K562 (cell line): ENCODE results near the gene MYL12A. TPM values are rescaled to one million over a fixed set of nuclear protein-coding genes. Genes with fewer than 3 reads are reported as not detected.
A peak's percentile ranks its signal among the peaks of the same experiment; 100 is the strongest.

Experiments
- BRD4 ChIP-seq: fragments of 200-600 bp; sonication (generic); IDR thresholded peaks from 2 replicates; pipeline ENCODE4 v1.6.1; 2017; ENCODE audit warnings: inconsistent platforms
- CBFA2T2 ChIP-seq: fragments of 450-650 bp; conservative IDR thresholded peaks from 2 replicates; pipeline ENCODE4 v1.6.1; 2017; ENCODE audit warnings: mild to moderate bottlenecking
- CHD4 ChIP-seq: fragments of 200-600 bp; sonication (generic); IDR thresholded peaks from 3 replicates; pipeline ENCODE4 v1.6.1; 2012; ENCODE audit warnings: low read depth, mild to moderate bottlenecking, mixed read lengths, low read length, inconsistent platforms; ENCODE audit not compliant: insufficient read depth, insufficient replicate concordance, poor library complexity, severe bottlenecking
- DEAF1 ChIP-seq: fragments of 450-650 bp; formaldehyde crosslinking; IDR thresholded peaks from 2 replicates; pipeline ENCODE4 v1.4.0; 2020; ENCODE audit warnings: mild to moderate bottlenecking, moderate library complexity
- EZH2 ChIP-seq: IDR thresholded peaks from 2 replicates; pipeline ENCODE4 v1.6.1; 2012; ENCODE audit warnings: low read depth, mild to moderate bottlenecking, inconsistent platforms, low read length, borderline replicate concordance
- FOXJ2 ChIP-seq: fragments of 200-800 bp; sonication (Bioruptor generic); IDR thresholded peaks from 2 replicates; pipeline ENCODE4 v1.6.1; 2016; ENCODE audit warnings: missing genetic modification characterization, missing compliant biosample characterization
- HCFC1 ChIP-seq: IDR thresholded peaks from 2 replicates; pipeline ENCODE4 v1.6.1; 2012; ENCODE audit warnings: low read depth, low read length, improper control_type of control experiment
- MCM3 ChIP-seq: fragments of 450-650 bp; IDR thresholded peaks from 2 replicates; pipeline ENCODE4 v1.6.1; 2016
- MEIS2 ChIP-seq: fragments of 450-650 bp; IDR thresholded peaks from 2 replicates; pipeline ENCODE4 v1.6.1; 2014; ENCODE audit warnings: mild to moderate bottlenecking; ENCODE audit not compliant: partially characterized antibody
- NR2F6 ChIP-seq: fragments of 450-650 bp; formaldehyde crosslinking; IDR thresholded peaks from 2 replicates; pipeline ENCODE4 v1.4.0; 2020; ENCODE audit warnings: mild to moderate bottlenecking
- PML ChIP-seq: IDR thresholded peaks from 2 replicates; pipeline ENCODE4 v1.6.1; 2012; ENCODE audit warnings: low read length, inconsistent platforms
- POLR2AphosphoS5 ChIP-seq: IDR thresholded peaks from 2 replicates; pipeline ENCODE4 v1.6.1; 2011; ENCODE audit warnings: mild to moderate bottlenecking, low read depth, low read length, moderate library complexity; ENCODE audit not compliant: control insufficient read depth, insufficient read depth
- POLR2B ChIP-seq: fragments of 450-650 bp; IDR thresholded peaks from 2 replicates; pipeline ENCODE4 v1.6.1; 2018; ENCODE audit warnings: low read depth; ENCODE audit not compliant: partially characterized antibody
- RBM17 ChIP-seq: fragments of 200-400 bp; formaldehyde crosslinking; IDR thresholded peaks from 2 replicates; pipeline ENCODE4 v1.6.1; 2017; ENCODE audit warnings: low read depth, mild to moderate bottlenecking, low read length, borderline replicate concordance
- SREBF2 ChIP-seq: sonication (generic); formaldehyde crosslinking; IDR thresholded peaks from 2 replicates; pipeline ENCODE4 v1.4.0; 2020; ENCODE audit warnings: mild to moderate bottlenecking, missing genetic modification reagents
- STAT5B ChIP-seq: fragments of 250-450 bp; sonication (Bioruptor Pico); IDR thresholded peaks from 2 replicates; pipeline ENCODE4 v1.8.0; 2021; ENCODE audit warnings: mild to moderate bottlenecking, inconsistent platforms
- polyA plus RNA-seq, 8 experiments: library from polyadenylated mRNA; depleted of rRNA in 4 of 8; stranded (reverse) in 5 of 8; unstranded in 3 of 8; fragments of >200 nt; fragmentation: Nextera tagmentation in 2 of 8; fragmentation: Illumina TruSeq in 1 of 8; extraction: Ambion mirVana in 2 of 8; extraction: Trizol in 1 of 8; gene quantifications; 2 replicates each; pipeline versions ENCODE4 v1.2.1 to v1.2.3, GENCODE V29; 2011 to 2014; ENCODE audit warnings: inconsistent platforms in 1 of 8, missing spikeins in 1 of 8
- total RNA-seq, 7 experiments: library from RNA; depleted of rRNA in 6 of 7; stranded (reverse); fragments of >200 nt in 6 of 7; fragmentation: Illumina TruSeq in 2 of 7; extraction: Trizol in 2 of 7; gene quantifications; 2 replicates each; pipeline versions ENCODE4 v1.2.1 to v1.2.3, GENCODE V29; 2011 to 2021; ENCODE audit warnings: low replicate concordance in 1 of 7
- TF ChIP-seq, protein P1 (sequence below): fragments of 150-350 bp; conservative IDR thresholded peaks from 2 replicates; pipeline ENCODE4 v1.6.1; 2014; ENCODE audit warnings: low read length
- TF ChIP-seq, protein P2 (sequence below): fragments of 450-650 bp; IDR thresholded peaks from 2 replicates; pipeline ENCODE4 v1.6.1; 2018; ENCODE audit not compliant: partially characterized antibody

The MYL12A gene
- total and polyA plus RNA-seq, 9 of the 15 experiments (the other 6 are each of a cell fraction or from before 2014, with no cell fraction given) = 308 to 1,031 (median 559) TPM

GRCh38 chr18:3250237-3251107, 2.9 kb downstream of the MYL12A start (continued):
- TF ChIP-seq, protein P1, sequence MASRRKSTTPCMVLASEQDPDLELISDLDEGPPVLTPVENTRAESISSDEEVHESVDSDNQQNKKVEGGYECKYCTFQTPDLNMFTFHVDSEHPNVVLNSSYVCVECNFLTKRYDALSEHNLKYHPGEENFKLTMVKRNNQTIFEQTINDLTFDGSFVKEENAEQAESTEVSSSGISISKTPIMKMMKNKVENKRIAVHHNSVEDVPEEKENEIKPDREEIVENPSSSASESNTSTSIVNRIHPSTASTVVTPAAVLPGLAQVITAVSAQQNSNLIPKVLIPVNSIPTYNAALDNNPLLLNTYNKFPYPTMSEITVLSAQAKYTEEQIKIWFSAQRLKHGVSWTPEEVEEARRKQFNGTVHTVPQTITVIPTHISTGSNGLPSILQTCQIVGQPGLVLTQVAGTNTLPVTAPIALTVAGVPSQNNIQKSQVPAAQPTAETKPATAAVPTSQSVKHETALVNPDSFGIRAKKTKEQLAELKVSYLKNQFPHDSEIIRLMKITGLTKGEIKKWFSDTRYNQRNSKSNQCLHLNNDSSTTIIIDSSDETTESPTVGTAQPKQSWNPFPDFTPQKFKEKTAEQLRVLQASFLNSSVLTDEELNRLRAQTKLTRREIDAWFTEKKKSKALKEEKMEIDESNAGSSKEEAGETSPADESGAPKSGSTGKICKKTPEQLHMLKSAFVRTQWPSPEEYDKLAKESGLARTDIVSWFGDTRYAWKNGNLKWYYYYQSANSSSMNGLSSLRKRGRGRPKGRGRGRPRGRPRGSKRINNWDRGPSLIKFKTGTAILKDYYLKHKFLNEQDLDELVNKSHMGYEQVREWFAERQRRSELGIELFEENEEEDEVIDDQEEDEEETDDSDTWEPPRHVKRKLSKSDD = no peak
- TF ChIP-seq STAT5B (CRISPR knock-in tag) = no peak
- no peak for TF ChIP-seq DEAF1 (CRISPR knock-in tag)
- TF ChIP-seq NR2F6 (CRISPR knock-in tag) = no peak
- peak; percentile 34; the same call in 1 of the 2 replicates for TF ChIP-seq PML
- TF ChIP-seq POLR2B = peak; percentile 73
- TF ChIP-seq CHD4 = no peak
- no peak for TF ChIP-seq FOXJ2
- no peak for TF ChIP-seq HCFC1
- no peak for TF ChIP-seq SREBF2
- TF ChIP-seq CBFA2T2 = no peak
- no peak for TF ChIP-seq BRD4
- no peak for TF ChIP-seq RBM17
- peak; percentile 63; the same call in 1 of the 2 replicates for TF ChIP-seq POLR2AphosphoS5
- no peak for TF ChIP-seq MCM3
- TF ChIP-seq, protein P2, sequence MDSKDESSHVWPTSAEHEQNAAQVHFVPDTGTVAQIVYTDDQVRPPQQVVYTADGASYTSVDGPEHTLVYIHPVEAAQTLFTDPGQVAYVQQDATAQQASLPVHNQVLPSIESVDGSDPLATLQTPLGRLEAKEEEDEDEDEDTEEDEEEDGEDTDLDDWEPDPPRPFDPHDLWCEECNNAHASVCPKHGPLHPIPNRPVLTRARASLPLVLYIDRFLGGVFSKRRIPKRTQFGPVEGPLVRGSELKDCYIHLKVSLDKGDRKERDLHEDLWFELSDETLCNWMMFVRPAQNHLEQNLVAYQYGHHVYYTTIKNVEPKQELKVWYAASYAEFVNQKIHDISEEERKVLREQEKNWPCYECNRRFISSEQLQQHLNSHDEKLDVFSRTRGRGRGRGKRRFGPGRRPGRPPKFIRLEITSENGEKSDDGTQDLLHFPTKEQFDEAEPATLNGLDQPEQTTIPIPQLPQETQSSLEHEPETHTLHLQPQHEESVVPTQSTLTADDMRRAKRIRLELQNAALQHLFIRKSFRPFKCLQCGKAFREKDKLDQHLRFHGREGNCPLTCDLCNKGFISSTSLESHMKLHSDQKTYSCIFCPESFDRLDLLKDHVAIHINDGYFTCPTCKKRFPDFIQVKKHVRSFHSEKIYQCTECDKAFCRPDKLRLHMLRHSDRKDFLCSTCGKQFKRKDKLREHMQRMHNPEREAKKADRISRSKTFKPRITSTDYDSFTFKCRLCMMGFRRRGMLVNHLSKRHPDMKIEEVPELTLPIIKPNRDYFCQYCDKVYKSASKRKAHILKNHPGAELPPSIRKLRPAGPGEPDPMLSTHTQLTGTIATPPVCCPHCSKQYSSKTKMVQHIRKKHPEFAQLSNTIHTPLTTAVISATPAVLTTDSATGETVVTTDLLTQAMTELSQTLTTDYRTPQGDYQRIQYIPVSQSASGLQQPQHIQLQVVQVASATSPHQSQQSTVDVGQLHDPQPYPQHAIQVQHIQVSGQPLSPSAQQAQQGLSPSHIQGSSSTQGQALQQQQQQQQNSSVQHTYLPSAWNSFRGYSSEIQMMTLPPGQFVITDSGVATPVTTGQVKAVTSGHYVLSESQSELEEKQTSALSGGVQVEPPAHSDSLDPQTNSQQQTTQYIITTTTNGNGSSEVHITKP = no peak
- no peak for TF ChIP-seq MEIS2
- TF ChIP-seq EZH2 = no peak
